OCI-LY1 (cell line): ENCODE measurements around the gene TANC2.
"Not testable (repeated sequence)": the region's sequence is repeated elsewhere in the genome, so short reads cannot be mapped to it uniquely, and the experiment has no call there.

ENCODE experiments used
- H2AFZ ChIP-seq: fragments of 200-600 bp; sonication (generic), shearing (Covaris generic); 2 replicates; pipeline ENCODE4 v1.6.0; 2014; ENCODE audit warnings: antibody characterized with exemption, mild to moderate bottlenecking, low read length
- H3F3A ChIP-seq: fragments of 200-600 bp; sonication (generic), shearing (Covaris generic); 2 replicates; pipeline ENCODE4 v1.6.0; 2014; ENCODE audit warnings: mild to moderate bottlenecking, antibody characterized with exemption, low read length, moderate library complexity; ENCODE audit not compliant: insufficient read depth
- H3K27ac ChIP-seq: fragments of 200-600 bp; sonication (generic); 2 replicates; pipeline ENCODE4 v1.5.1; 2014; ENCODE audit warnings: low read length, mixed run types, mild to moderate bottlenecking, low read depth; ENCODE audit not compliant: poor library complexity, severe bottlenecking
- H3K27me3 ChIP-seq: fragments of 200-600 bp; sonication (generic); 2 replicates; pipeline ENCODE4 v1.6.0; 2014; ENCODE audit warnings: antibody characterized with exemption, mild to moderate bottlenecking, low read length, moderate library complexity; ENCODE audit not compliant: insufficient read depth
- H3K36me3 ChIP-seq: fragments of 200-600 bp; sonication (generic); 2 replicates; pipeline ENCODE4 v1.6.1; 2014; ENCODE audit warnings: mild to moderate bottlenecking, antibody characterized with exemption, low read length, moderate library complexity, mixed read lengths; ENCODE audit not compliant: insufficient read depth
- H3K4me1 ChIP-seq: fragments of 200-600 bp; sonication (generic); 2 replicates; pipeline ENCODE4 v1.5.1; 2014; ENCODE audit warnings: mild to moderate bottlenecking, low read length, moderate library complexity; ENCODE audit not compliant: insufficient read depth, severe bottlenecking
- H3K4me2 ChIP-seq: fragments of 200-600 bp; sonication (generic), shearing (Covaris generic); 2 replicates; pipeline ENCODE4 v1.6.1; 2014; ENCODE audit warnings: low read length
- H3K4me3 ChIP-seq: fragments of 200-600 bp; sonication (generic); 2 replicates; pipeline ENCODE4 v1.5.1; 2014; ENCODE audit warnings: low read length, low read depth, mild to moderate bottlenecking, mixed read lengths; ENCODE audit not compliant: poor library complexity, severe bottlenecking
- H3K79me2 ChIP-seq: fragments of 200-600 bp; shearing (Covaris generic); 2 replicates; pipeline ENCODE4 v1.6.1; 2016; ENCODE audit warnings: mixed run types, low read length, mixed read lengths; ENCODE audit not compliant: insufficient read depth
- H3K9ac ChIP-seq: fragments of 200-600 bp; sonication (generic), shearing (Covaris generic); 2 replicates; pipeline ENCODE4 v1.6.1; 2014; ENCODE audit warnings: mild to moderate bottlenecking, low read length, mixed read lengths
- H3K9me2 ChIP-seq: fragments of 200-600 bp; sonication (generic), shearing (Covaris generic); 2 replicates; pipeline ENCODE4 v1.6.1; 2014; ENCODE audit warnings: low read depth, mild to moderate bottlenecking, low read length, mixed read lengths
- H3K9me3 ChIP-seq: fragments of 200-600 bp; shearing (Covaris generic); 2 replicates; pipeline ENCODE4 v1.6.1; 2014; ENCODE audit warnings: low read length, mixed read lengths
- H4K20me1 ChIP-seq: fragments of 200-600 bp; sonication (generic), shearing (Covaris generic); 2 replicates; pipeline ENCODE4 v1.6.0; 2016; ENCODE audit warnings: mild to moderate bottlenecking, low read length; ENCODE audit not compliant: insufficient read depth
- CTCF ChIP-seq: fragments of 200-600 bp; sonication (generic), shearing (Covaris generic); IDR thresholded peaks from 2 replicates; pipeline ENCODE4 v1.5.1; 2017; ENCODE audit warnings: mild to moderate bottlenecking, antibody characterized with exemption, low read length, moderate library complexity, mixed read lengths
- EZH2 ChIP-seq: fragments of 200-600 bp; sonication (generic), shearing (Covaris generic); IDR thresholded peaks from 2 replicates; pipeline ENCODE4 v1.8.0; 2017; ENCODE audit warnings: borderline replicate concordance, mixed run types, mild to moderate bottlenecking, antibody characterized with exemption, low read length, moderate library complexity, mixed read lengths

The TANC2 gene

GRCh38 chr17:62974788-62975187 lies 8.8 kb downstream of the TANC2 start:
- no peaks in the 10 kb centered on the region for H3F3A ChIP-seq
- no peak overlapping the region for H2AFZ ChIP-seq
- no peaks in the 10 kb centered on the region for H3K9me3 ChIP-seq
- H3K4me3 ChIP-seq: no peak overlapping the region
- TF ChIP-seq EZH2 (no peak), CTCF (no peak)
- no peak overlapping the region for H3K9ac ChIP-seq
- H3K4me1 ChIP-seq: no peaks in the 10 kb centered on the region
- no peak overlapping the region for H3K27ac ChIP-seq
- no peaks in the 10 kb centered on the region for H3K36me3 ChIP-seq
- H4K20me1 ChIP-seq: no peaks in the 10 kb centered on the region
- no peaks in the 10 kb centered on the region for H3K27me3 ChIP-seq
- no peak overlapping the region for H3K4me2 ChIP-seq
- no peaks in the 10 kb centered on the region for H3K79me2 ChIP-seq
- H3K9me2 ChIP-seq: no peaks in the 10 kb centered on the region

- no peak overlapping the region for H3K9ac ChIP-seq
- no peak overlapping the region for H3K27ac ChIP-seq
- H3K9me3 ChIP-seq: no peaks in the 10 kb centered on the region
- no peaks in the 10 kb centered on the region for H3K4me1 ChIP-seq
- no peaks in the 10 kb centered on the region for H3K27me3 ChIP-seq
- H3K36me3 ChIP-seq: no peaks in the 10 kb centered on the region
- no peak overlapping the region for H3K4me3 ChIP-seq
- H3K79me2 ChIP-seq: no peaks in the 10 kb centered on the region
- no peak for TF ChIP-seq EZH2
- no peak for TF ChIP-seq CTCF
- no peaks in the 10 kb centered on the region for H3F3A ChIP-seq
- H3K4me2 ChIP-seq: no peak overlapping the region
- H3K9me2 ChIP-seq: no peaks in the 10 kb centered on the region
- no peak overlapping the region for H2AFZ ChIP-seq
- H4K20me1 ChIP-seq: no peaks in the 10 kb centered on the region
Observed at GRCh38 chr17:62975206-62975605, 9.2 kb downstream of the TANC2 start.

- H3K9me2 ChIP-seq, H3K4me3 ChIP-seq, H3K4me2 ChIP-seq, H3K36me3 ChIP-seq, H3K27ac ChIP-seq, H3K9ac ChIP-seq, H3K79me2 ChIP-seq, H3F3A ChIP-seq, H3K9me3 ChIP-seq, H3K27me3 ChIP-seq, H3K4me1 ChIP-seq, H4K20me1 ChIP-seq, H2AFZ ChIP-seq: not testable (repeated sequence)
Observed at GRCh38 chr17:62976643-62977231, 10.7 kb downstream of the TANC2 start.

GRCh38 chr17:62980842-62981241 lies 14.8 kb downstream of the TANC2 start:
- no peak overlapping the region for H3K4me3 ChIP-seq
- no peak overlapping the region for H3K9ac ChIP-seq
- H3F3A ChIP-seq: no peaks in the 10 kb centered on the region
- 0 out of 2 replicates have a peak, but pooled peaks cover 2% of the 10 kb centered on the region for H3K9me3 ChIP-seq
- H3K4me2 ChIP-seq: no peak overlapping the region
- no peaks in the 10 kb centered on the region for H3K4me1 ChIP-seq
- no peak overlapping the region for H3K27ac ChIP-seq
- H2AFZ ChIP-seq: no peak overlapping the region
- H3K27me3 ChIP-seq: no peaks in the 10 kb centered on the region
- no peaks in the 10 kb centered on the region for H4K20me1 ChIP-seq
- no peaks in the 10 kb centered on the region for H3K36me3 ChIP-seq
- H3K9me2 ChIP-seq: no peaks in the 10 kb centered on the region
- TF ChIP-seq EZH2 (no peak), CTCF (no peak)
- H3K79me2 ChIP-seq: no peaks in the 10 kb centered on the region
